HG03354 (cell line): ENCODE data around the gene HEBP1.

ENCODE experiments used
- ATAC-seq: cut with Tn5 transposase; IDR thresholded peaks from one replicate; pipeline ENCODE4 v1.9.1; 2021; ENCODE audit warnings: mild to moderate bottlenecking; ENCODE audit not compliant: unreplicated experiment, poor library complexity, severe bottlenecking

HEBP1 gene

DNA sequence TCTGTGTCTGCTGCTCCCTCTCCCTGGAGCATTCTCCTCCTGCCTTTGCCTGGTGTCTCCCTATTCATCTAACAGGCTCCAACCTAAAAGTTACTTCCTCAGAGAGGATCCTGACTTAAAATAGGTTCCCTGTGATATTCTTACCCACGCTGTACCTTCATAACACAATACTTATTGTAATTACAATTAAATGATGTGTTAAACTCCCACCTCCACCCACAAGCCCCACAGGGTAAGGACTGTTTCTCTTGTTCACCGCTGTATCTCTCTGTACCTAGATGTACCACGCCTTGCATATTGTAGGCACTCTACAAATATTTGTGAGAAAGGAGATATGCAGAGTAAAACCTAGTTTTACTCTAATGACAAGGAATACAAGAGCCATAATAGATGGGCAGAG is 5.0 kb downstream of the HEBP1 start:
- ATAC-seq, result no peak

DNA sequence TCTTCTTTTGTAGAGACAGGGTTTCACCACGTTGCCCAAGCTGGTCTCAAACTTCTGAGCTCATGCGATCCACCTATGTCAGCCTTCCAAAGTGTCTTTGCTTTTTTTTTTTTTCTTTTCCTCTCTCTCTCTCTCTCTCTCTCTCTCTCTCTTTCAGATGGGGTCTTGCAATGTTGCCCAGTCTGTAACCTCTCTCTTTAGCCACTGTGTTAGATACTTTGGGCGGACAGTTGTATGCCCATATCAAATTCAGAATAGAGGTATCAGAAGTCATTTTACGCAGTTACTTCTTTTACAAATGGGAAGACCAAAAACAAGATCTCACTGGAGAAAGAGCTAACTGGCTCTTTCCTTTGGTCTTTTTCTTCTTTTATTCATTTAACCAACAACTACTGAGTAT is 6.7 kb downstream of the HEBP1 start:
- ATAC-seq, result no peak

- peak; percentile 81 for ATAC-seq
Observed at GRCh38 chr12:12992418-12993130, 7.5 kb downstream of the HEBP1 start.

DNA sequence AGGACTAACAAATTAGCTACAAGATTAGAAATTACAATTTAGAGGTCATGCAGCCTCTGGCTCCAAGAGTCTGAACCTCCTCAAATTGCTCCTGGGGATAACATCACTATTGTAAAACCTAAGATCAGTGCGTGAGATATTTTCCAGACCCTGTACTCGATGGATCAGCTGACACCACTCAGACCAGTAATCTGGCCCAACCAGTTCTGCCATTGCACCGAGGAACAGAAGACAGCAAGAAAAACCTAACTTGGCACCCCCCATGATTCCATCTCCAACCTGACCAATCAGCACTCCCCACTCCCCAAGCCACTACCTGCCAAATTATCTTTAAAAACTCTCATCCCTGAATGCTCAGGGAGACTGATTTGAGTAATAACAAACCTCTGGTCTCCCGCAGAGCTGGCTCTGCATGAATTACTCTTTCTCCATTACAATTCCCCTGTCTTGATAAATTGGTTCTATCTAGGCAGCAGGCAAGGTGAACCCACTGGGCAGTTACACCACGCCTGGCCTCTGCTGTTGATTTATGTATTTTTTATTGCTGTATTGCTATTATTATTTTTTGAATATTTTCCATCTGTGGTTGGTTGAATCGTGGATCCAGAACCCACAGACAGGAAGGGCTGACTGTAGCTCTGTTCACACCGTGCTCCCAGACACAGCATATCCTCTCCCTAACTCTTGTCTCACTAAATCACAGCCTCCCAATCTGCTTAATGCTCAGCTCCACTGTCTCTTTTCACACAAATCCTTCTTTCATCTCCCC is 9.2 kb downstream of the HEBP1 start:
- no peak for ATAC-seq

DNA sequence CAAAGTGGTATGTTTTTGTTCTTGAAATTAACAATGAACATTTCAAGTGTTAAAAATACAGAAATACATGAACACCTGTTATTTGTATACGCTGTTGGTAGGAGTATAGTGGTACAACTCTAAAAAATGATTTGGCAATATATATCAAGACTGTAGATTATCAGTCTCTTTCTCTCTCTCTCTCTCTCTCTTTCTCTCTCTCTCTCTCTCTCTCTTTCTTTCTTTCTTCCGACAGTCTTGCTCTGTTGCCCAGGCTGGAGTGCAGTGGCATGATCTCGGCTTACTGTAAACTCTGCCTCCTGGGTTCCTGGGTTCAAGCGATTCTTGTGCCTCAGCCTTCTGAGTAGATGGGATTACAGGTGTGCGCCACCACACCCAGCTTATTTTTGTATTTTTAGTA is 12.6 kb downstream of the HEBP1 start:
- ATAC-seq, result no peak

DNA sequence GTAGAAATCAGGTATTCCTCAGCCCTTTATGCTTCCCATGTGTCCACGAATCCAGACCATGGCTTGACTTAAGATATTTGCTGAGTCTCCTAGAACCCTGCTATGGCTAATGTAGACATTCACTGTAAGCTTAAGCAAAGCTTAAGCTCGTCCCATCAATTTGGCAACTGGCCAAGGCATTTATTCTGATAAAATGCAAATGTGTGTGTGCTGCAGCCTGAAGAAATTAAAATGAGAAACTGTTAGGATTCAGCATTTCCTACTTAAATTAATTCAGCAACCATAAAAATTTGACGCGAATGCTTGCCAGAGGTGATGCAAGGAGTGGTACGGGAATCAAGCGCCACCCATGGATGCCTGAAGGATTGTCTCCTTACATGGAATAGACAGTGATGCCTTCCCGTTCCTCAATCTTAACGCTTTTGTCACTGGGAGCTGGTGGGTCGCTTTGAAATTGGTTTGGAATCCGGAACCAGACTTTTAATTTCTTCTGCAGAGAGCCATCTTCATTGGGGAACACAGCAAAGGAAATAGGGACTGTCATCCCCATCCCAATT is 13.2 kb downstream of the HEBP1 start:
- no peak for ATAC-seq

DNA sequence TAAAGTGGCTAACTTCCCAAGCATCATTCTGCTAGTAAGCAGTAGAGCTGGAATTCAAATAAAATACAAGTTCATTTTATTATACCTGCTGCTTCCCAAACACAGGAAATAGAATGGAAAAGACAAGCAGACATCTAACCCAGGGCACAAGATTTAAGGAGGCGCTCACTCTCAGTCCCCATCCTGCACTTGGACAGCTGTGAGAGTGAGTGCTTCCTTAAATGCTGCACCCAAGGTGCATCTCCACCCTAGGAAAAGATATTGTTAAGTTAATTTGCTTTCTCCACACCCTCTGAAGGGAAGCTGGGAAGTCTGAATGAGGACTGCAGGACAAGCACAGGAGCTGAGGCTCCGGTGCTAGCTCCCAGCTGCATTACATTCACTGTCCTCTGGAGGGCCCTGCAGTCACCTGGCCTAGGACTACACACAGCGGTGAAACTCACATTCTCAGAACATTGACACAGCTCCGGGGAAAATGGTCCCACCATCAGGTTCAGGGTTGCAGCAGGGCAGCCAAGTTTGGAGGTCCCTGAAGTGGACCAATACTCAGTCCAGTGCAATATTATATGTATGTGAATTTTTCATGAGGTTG is 14.2 kb downstream of the HEBP1 start:
- peak; percentile 62 for ATAC-seq

DNA sequence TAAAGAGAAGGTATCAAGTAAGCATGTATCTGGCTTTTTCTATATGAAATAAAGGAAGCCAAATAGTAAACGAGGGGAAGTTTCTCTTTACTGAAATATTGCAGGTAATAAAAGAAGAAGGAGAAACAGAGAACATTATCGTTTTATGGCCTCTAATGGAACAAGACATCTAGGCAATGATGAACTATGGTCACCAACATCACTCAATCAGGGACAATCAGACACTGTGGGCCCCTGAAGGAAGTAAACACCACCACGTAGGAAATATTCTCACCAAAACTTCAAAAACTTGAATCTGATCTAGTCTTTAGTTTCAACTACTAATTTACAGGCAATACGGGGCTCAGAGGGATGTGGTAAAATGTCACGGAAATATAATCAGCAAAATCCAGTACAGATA is 15.9 kb downstream of the HEBP1 start:
- ATAC-seq, result no peak

GRCh38 chr12:12983420-12984035 is 16.5 kb downstream of the HEBP1 start:
- ATAC-seq, result no peak

- no peak for ATAC-seq
Observed at GRCh38 chr12:12982331-12982730, 17.7 kb downstream of the HEBP1 start.

DNA sequence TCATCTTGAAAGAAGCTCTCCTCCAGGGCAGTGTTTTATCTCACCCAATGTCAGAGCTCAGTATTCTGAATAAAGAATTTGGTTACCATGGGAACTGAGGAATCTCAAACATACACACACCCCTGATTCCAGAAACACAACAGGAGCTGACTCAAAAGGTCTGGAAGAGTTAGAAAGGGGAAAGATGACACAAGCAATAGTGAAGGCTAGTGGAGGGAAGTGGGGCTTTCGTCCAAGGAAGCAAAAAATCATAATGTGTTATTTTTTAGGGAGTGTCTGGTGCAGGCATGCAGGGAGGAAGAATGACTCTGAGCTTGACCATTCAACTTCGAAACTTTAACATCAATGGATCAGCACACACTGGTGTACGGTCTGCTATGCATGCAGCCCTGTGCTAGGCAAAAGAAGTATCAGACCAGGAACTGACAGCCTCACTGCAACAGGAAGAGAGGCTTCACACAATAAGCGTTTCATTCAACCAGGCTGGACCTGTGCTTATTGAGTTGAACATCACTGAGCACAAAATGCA is 20.3 kb downstream of the HEBP1 start:
- ATAC-seq, result no peak

DNA sequence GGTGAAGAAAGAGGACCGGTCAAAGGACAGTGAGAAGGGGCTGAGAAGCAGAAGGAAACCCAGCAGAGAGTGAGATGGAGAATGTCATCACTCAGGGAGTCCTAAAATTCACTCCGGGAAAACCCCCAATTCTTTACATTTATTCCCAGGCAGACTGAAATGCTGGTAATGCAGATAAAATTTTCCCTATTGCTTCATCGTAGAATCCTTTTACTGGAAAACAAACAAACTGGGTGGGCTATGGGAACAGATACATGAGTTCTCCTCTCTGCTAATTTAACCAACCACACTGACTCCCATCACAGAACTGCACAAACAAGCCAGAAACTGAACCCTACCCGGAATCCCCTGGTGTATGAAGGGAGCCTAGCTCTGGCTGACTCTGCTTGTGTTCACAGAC is 20.9 kb downstream of the HEBP1 start:
- ATAC-seq, result no peak

- ATAC-seq, result no peak
Observed at GRCh38 chr12:12977231-12977630, 22.8 kb downstream of the HEBP1 start.

- no peak for ATAC-seq
Observed at GRCh38 chr12:12976366-12976765, 23.7 kb downstream of the HEBP1 start.

- ATAC-seq, result no peak
Observed at GRCh38 chr12:12975322-12976077, 24.6 kb downstream of the HEBP1 start.

DNA sequence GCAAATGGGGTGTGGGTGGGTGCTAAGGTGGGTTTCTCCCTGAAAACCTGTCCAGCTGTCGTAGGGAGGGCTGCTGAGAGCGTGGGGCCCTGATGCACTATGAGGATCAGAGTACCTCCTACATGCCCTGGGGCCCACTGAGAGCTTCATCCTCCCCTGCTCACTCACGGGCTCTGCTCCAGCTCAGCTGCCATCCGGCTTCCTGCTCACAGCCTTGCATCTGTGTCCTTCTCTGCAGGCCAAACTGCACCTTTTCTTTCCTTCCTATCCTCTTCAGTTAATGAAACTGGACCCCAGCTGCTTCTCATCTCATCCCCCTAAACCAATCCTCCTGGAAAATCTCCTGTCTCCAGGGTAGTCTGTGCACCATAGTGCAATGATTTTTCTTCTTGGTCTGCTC is 25.9 kb downstream of the HEBP1 start:
- no peak for ATAC-seq

GRCh38 chr12:12973019-12973418 is 27.0 kb downstream of the HEBP1 start:
- ATAC-seq, result no peak

- no peak for ATAC-seq
Observed at GRCh38 chr12:12965836-12966235, 34.2 kb downstream of the HEBP1 start.

GRCh38 chr12:12964255-12964654 is 35.8 kb downstream of the HEBP1 start:
- no peak for ATAC-seq
